ENCODE measurements around the gene ADCY9. TPM values are rescaled to one million over a fixed set of nuclear protein-coding genes. Genes with fewer than 3 reads are reported as not detected.

ADCY9 gene
- total RNA-seq, 1 experiment from 2014 or later, result 4.7 TPM

GRCh38 chr16:3977376-3977775 lies 138.9 kb downstream of the ADCY9 start:
- Histone ChIP-seq H3K18ac (ENCODE audit: insufficient read length, low read depth, low read length) (no peak overlapping the region), H3K79me2 (ENCODE audit: insufficient read depth, low read length) (no peaks in the 10 kb centered on the region), H3K56ac (ENCODE audit: insufficient read length, low read depth, low read length) (no peak overlapping the region), H2BK120ac (ENCODE audit: low read depth, low read length, poor library complexity, severe bottlenecking) (no peak overlapping the region), H2BK5ac (ENCODE audit: insufficient read length, low read length) (no peak overlapping the region), H4K20me1 (ENCODE audit: control insufficient read depth, insufficient read depth, insufficient read length) (no peaks in the 10 kb centered on the region), H3K14ac (ENCODE audit: insufficient read depth, low read length) (no peak overlapping the region), H3K27ac (ENCODE audit: insufficient read length, low read depth, low read length) (no peak overlapping the region), H2BK12ac (ENCODE audit: insufficient read length, low read depth, low read length) (no peak overlapping the region), H4K5ac (ENCODE audit: insufficient read length, low read depth, low read length) (no peak overlapping the region), H3K4me1 (ENCODE audit: insufficient read depth, low read length) (no peaks in the 10 kb centered on the region), H2AFZ (ENCODE audit: low read length) (no peak overlapping the region), H2AK5ac (ENCODE audit: insufficient read length, low read length) (no peak overlapping the region), H3K27me3 (ENCODE audit: insufficient read depth, low read length) (no peaks in the 10 kb centered on the region), H3K79me1 (ENCODE audit: insufficient read depth, low read depth, low read length, poor library complexity, severe bottlenecking) (no peaks in the 10 kb centered on the region), H2BK15ac (ENCODE audit: low read depth, low read length) (no peak overlapping the region), H2BK20ac (ENCODE audit: low read depth, low read length, poor library complexity, severe bottlenecking) (no peak overlapping the region), H4K8ac (replicated peaks; ENCODE audit: insufficient read length, low read depth, low read length) (no peak overlapping the region), H3K9ac (ENCODE audit: extremely low read depth, insufficient read length, low read length) (no peak overlapping the region), H3K23ac (ENCODE audit: insufficient read length, low read depth, low read length) (no peak overlapping the region), H3K4ac (ENCODE audit: low read depth, low read length) (no peak overlapping the region), H3K4me2 (ENCODE audit: insufficient read depth, insufficient read length, low read length) (no peak overlapping the region), H3T11ph (ENCODE audit: low read length) (no peak overlapping the region), H3K23me2 (ENCODE audit: insufficient read length, low read depth, low read length, poor library complexity, severe bottlenecking) (no peaks in the 10 kb centered on the region), H3K9me3 (ENCODE audit: control insufficient read depth, low read depth, low read length) (no peaks in the 10 kb centered on the region), H4K91ac (ENCODE audit: insufficient read length, low read depth, low read length) (no peak overlapping the region)
- no peak overlapping the region for H3K27ac Mint-ChIP-seq
- no peak for DNase-seq
- no peak overlapping the region for H3K4me3 Mint-ChIP-seq
- peaks cover 2 to 3% (median 2%) of the 10 kb centered on the region in 3 experiments; a peak in 2 of 7 replicates for H3K36me3 Mint-ChIP-seq (ENCODE audit: insufficient read depth in 1 of 3, low read depth in 3 of 3)
- no peaks in the 10 kb centered on the region for H3K9me3 Mint-ChIP-seq
- no CpG with 5 or more reads among the region's 26 CpGs for WGBS (ENCODE audit: extremely low coverage, insufficient read length, low lambda C conversion rate)
- no peak for TF ChIP-seq CTCF (conservative IDR thresholded peaks at IDR 0.05)
- no peaks in the 10 kb centered on the region for H3K27me3 Mint-ChIP-seq (ENCODE audit: low read depth)
- H3K4me1 Mint-ChIP-seq, result peaks cover 0 to 7% of the 10 kb centered on the region in 2 experiments; a peak in 3 of 4 replicates

Measured in H9 (cell line).